Peyer's patch (tissue), 4 donors: Measurements from ENCODE around the gene APLN.

Experiments used
- CTCF ChIP-seq, 6 experiments: fragments of 450-650 bp in 4 of 6; fragments of 200-600 bp in 2 of 6; sonication (generic) in 1 of 6; IDR thresholded peaks; one replicate each; pipeline ENCODE4 v1.5.1; 2017 to 2019; ENCODE audit warnings: antibody characterized with exemption in 6 of 6, mild to moderate bottlenecking in 3 of 6, moderate library complexity in 1 of 6
- POLR2A ChIP-seq, 2 donors: fragments of 450-650 bp; IDR thresholded peaks; one replicate each; pipeline ENCODE4 v1.5.1; 2017; ENCODE audit warnings: antibody characterized with exemption in 2 of 2, mild to moderate bottlenecking in 2 of 2, moderate library complexity in 2 of 2

- TF ChIP-seq CTCF (IDR thresholded peaks at IDR 0.05) (no peak), POLR2A (IDR thresholded peaks at IDR 0.05) (no peak)
Measured at GRCh38 chrX:129652565-129653169, 2.1 kb downstream of the APLN start.
